Transverse colon (tissue), 4 donors: Measurements from ENCODE around the gene CLEC3B. TPM values are rescaled to one million over a fixed set of nuclear protein-coding genes. Genes with fewer than 3 reads are reported as not detected.

Experiments used
- DNase-seq: peaks from one replicate; pipeline ENCODE4 v3.0.0-alpha.2; 2019
- H3K27ac ChIP-seq, 4 donors: fragments of 200-600 bp; sonication (generic); 2 replicates each; pipeline ENCODE4 v1.5.1; 2016 to 2018; ENCODE audit warnings: inconsistent platforms in 4 of 4
- H3K27me3 ChIP-seq: fragments of 200-600 bp; sonication (generic); 2 replicates; pipeline ENCODE4 v1.5.1; 2017; ENCODE audit warnings: inconsistent platforms
- H3K36me3 ChIP-seq, 4 donors: fragments of 200-600 bp; sonication (generic); 2 replicates each; pipeline ENCODE4 v1.5.1; 2017 to 2019; ENCODE audit warnings: inconsistent platforms in 4 of 4
- H3K4me1 ChIP-seq, 4 donors: fragments of 200-600 bp; sonication (generic); 2 replicates each; pipeline ENCODE4 v1.5.1; 2017 to 2020; ENCODE audit warnings: inconsistent platforms in 4 of 4
- H3K4me3 ChIP-seq, 4 donors: fragments of 200-600 bp; sonication (generic); 1 replicate in 1 of 4; 2 replicates in 3 of 4; pipeline versions ENCODE4 v1.5.1 to v1.6.1; 2017 to 2019; ENCODE audit warnings: inconsistent platforms in 4 of 4
- H3K9me3 ChIP-seq, 2 donors: fragments of 200-600 bp; sonication (generic); 2 replicates each; pipeline ENCODE4 v1.5.1; 2017 to 2019; ENCODE audit warnings: inconsistent platforms in 2 of 2
- CTCF ChIP-seq, 5 experiments: fragments of 200-600 bp in 3 of 5; fragments of 450-650 bp in 2 of 5; sonication (generic) in 3 of 5; IDR thresholded peaks; 1 replicate in 2 of 5; 2 replicates in 3 of 5; pipeline ENCODE4 v1.5.1; 2016 to 2017; ENCODE audit warnings: antibody characterized with exemption in 5 of 5, inconsistent platforms in 3 of 5, mild to moderate bottlenecking in 2 of 5, moderate library complexity in 1 of 5
- EP300 ChIP-seq: sonication (generic); formaldehyde crosslinking; IDR thresholded peaks from one replicate; pipeline ENCODE4 v1.6.1; 2017; ENCODE audit warnings: antibody characterized with exemption, low read depth
- POLR2A ChIP-seq: fragments of 450-650 bp; IDR thresholded peaks from one replicate; pipeline ENCODE4 v1.6.1; 2016; ENCODE audit warnings: antibody characterized with exemption, mild to moderate bottlenecking, moderate library complexity
- POLR2AphosphoS5 ChIP-seq, 3 donors: sonication (generic); formaldehyde crosslinking; IDR thresholded peaks; one replicate each; pipeline ENCODE4 v1.6.1; 2016; ENCODE audit warnings: antibody characterized with exemption in 3 of 3
- WGBS, 2 donors: methylation state at CpG; one replicate each; pipeline ENCODE4 v1.1.5; 2018; ENCODE audit warnings: low coverage in 1 of 2; 5-methylcytosine and 5-hydroxymethylcytosine counted together
- in situ Hi-C, 4 donors: fragments of 200-750 bp; cut with MboI; loops; one replicate each; pipeline versions ENCODE4 v1.15.0 to v1.15.1; 2017; ENCODE audit warnings: low sequenced_read_pairs in 3 of 4, low pct_ligation_motif_present in 1 of 4, low pct_unique_long_range_greater_than_20kb in 1 of 4
- intact Hi-C: fragments of 100-400 bp; cut with DNase I; formaldehyde crosslinking; loops from one replicate; pipeline ENCODE4 v1.15.1; 2023; ENCODE audit warnings: low total_unique reads
- total RNA-seq, 4 donors: library from RNA; depleted of rRNA; stranded (reverse); fragments of >200 nt; gene quantifications; one replicate each; pipeline ENCODE4 v1.1.0, GENCODE V29; 2016

CLEC3B gene
- total RNA-seq, 4 donors from 2014 or later = 6.0 to 70.7 (median 16.4) TPM

- 58% methylated on average over 10 to 12 of the region's 12 CpGs for WGBS, 2 donors
- in situ Hi-C loops (no loop called here), intact Hi-C loops (no loop called here)
- no peak for TF ChIP-seq EP300
- H3K27me3 ChIP-seq = no peaks in the 10 kb centered on the region
- no peak for DNase-seq
- peak overlapping the region; percentile 20 to 84 (median 56) for H3K27ac ChIP-seq
- H3K4me3 ChIP-seq = no peak overlapping the region
- no peaks in the 10 kb centered on the region for H3K36me3 ChIP-seq
- peaks cover 5 to 59% (median 35%) of the 10 kb centered on the region in 4 donors for H3K4me1 ChIP-seq
- H3K9me3 ChIP-seq = no peaks in the 10 kb centered on the region
Measured at GRCh38 chr3:45064512-45065372, 38.6 kb downstream of the CLEC3B start.

GRCh38 chr3:45065373-45065720, 39.2 kb downstream of the CLEC3B start:
- 94 to 100% methylated on average over 1 of the region's 1 CpG for WGBS, 2 donors
- peak overlapping the region; percentile 20 to 84 (median 56) for H3K27ac ChIP-seq
- intact Hi-C loops = no loop called here

GRCh38 chr3:45066109-45066801, 40.2 kb downstream of the CLEC3B start:
- in situ Hi-C loops = no loop called here
- 55 to 71% methylated on average over 1 to 3 of the region's 3 CpGs for WGBS, 2 donors

More at GRCh38 chr3:45065373-45065720, 39.2 kb downstream of the CLEC3B start:
- Histone ChIP-seq H3K27me3 (no peaks in the 10 kb centered on the region), H3K4me1 (peaks cover 5 to 65% (median 35%) of the 10 kb centered on the region in 4 donors), H3K4me3 (no peak overlapping the region), H3K36me3 (no peaks in the 10 kb centered on the region), H3K9me3 (no peaks in the 10 kb centered on the region)
- TF ChIP-seq CTCF (IDR thresholded peaks at IDR 0.05) (no peak), EP300 (no peak), POLR2AphosphoS5 (IDR thresholded peaks at IDR 0.05) (no peak), POLR2A (no peak)
- in situ Hi-C loops = no loop called here
- no peak for DNase-seq

GRCh38 chr3:45067486-45067885, 41.4 kb downstream of the CLEC3B start:
- H3K36me3 ChIP-seq = no peaks in the 10 kb centered on the region
- 40 to 63% methylated on average over 2 to 3 of the region's 4 CpGs for whole genome bisulfite sequencing, 2 donors
- no peak overlapping the region for H3K4me3 ChIP-seq
- H3K4me1 ChIP-seq = peaks cover 5 to 58% (median 30%) of the 10 kb centered on the region in 4 donors
- intact Hi-C loops = no loop called here
- no peak for DNase-seq
- H3K27me3 ChIP-seq = no peaks in the 10 kb centered on the region
- peak overlapping the region; percentile 53 to 84 (median 56) for H3K27ac ChIP-seq
- H3K9me3 ChIP-seq = no peaks in the 10 kb centered on the region
- in situ Hi-C loops = no loop called here
- TF ChIP-seq POLR2A = no peak

More at GRCh38 chr3:45066109-45066801, 40.2 kb downstream of the CLEC3B start:
- Histone ChIP-seq H3K27me3 (no peaks in the 10 kb centered on the region), H3K27ac (peak overlapping the region; percentile 20 to 84 (median 56)), H3K9me3 (no peaks in the 10 kb centered on the region), H3K4me3 (no peak overlapping the region), H3K36me3 (no peaks in the 10 kb centered on the region), H3K4me1 (peaks cover 5 to 66% (median 35%) of the 10 kb centered on the region in 4 donors)
- TF ChIP-seq EP300 (no peak), POLR2AphosphoS5 (IDR thresholded peaks at IDR 0.05) (no peak), CTCF (IDR thresholded peaks at IDR 0.05) (no peak), POLR2A (no peak)
- intact Hi-C loops = no loop called here
- DNase-seq = no peak

GRCh38 chr3:45067941-45068340, 41.8 kb downstream of the CLEC3B start:
- in situ Hi-C loops = no loop called here
- WGBS, 2 donors = 73 to 78% methylated on average over 3 of the region's 3 CpGs
- no peak for TF ChIP-seq POLR2A
- no peak for TF ChIP-seq CTCF (IDR thresholded peaks at IDR 0.05)
- TF ChIP-seq POLR2AphosphoS5 (IDR thresholded peaks at IDR 0.05) = no peak
- TF ChIP-seq EP300 = no peak
- Histone ChIP-seq H3K36me3 (no peaks in the 10 kb centered on the region), H3K4me1 (peaks cover 5 to 54% (median 27%) of the 10 kb centered on the region in 4 donors), H3K27me3 (no peaks in the 10 kb centered on the region), H3K4me3 (no peak overlapping the region), H3K27ac (peak overlapping the region in 3 of 4 donors; percentile 31 to 84 (median 57)), H3K9me3 (no peaks in the 10 kb centered on the region)
- DNase-seq = no peak
- intact Hi-C loops = no loop called here
